RPMI7951 (cell line): ENCODE results near the gene FER. TPM values are rescaled to one million over a fixed set of nuclear protein-coding genes. Genes with fewer than 3 reads are reported as not detected.
A peak's percentile ranks its signal among the peaks of the same experiment; 100 is the strongest.
"Not testable (repeated sequence)": the region's sequence is repeated elsewhere in the genome, so short reads cannot be mapped to it uniquely, and the experiment has no call there.

ENCODE experiments used
- DNase-seq: peaks from one replicate; pipeline ENCODE4 v3.0.0-alpha.2; 2012; ENCODE audit warnings: low read depth
- total RNA-seq: library from RNA; depleted of rRNA; stranded (reverse); fragments of >200 nt; shearing (Covaris generic); gene quantifications from 2 replicates; pipeline ENCODE4 v1.2.3, GENCODE V29; 2014; rRNA removed

The FER gene
- 13.2 and 14.1 TPM in 2 replicates for total RNA-seq

DNA sequence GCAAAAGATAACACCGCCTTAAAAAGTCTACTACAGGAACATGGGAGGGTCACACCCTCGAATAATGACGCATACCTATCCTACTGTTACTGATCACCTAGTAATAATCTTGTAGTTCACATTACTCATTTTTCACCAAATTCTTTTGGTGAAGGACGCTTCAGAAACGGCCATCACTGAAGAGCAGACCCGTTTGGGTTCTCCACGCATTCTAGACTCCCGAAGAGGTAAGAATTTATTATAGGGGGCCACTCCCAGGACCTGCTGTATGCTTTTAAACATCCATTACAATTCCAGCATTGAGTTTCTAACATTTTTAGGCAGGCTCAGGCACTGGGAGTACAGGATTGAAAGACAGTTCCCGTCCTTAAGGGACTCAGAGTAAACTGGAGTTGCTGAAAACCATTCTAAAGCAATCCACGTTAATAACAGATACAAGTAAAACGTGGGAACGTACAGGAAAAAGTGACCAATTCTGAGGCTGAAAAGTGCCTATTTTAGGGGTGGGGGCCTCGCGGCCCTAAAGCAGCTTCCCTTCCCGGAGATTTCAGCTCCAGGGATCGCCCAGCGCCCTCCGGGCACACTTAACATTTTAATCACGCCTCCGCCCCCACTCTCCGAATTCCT lies at the start of gene FER:
Gene FER (plus strand): TSS at position 124 of the 627 bp plus-strand sequence. CDS start 50,286 bp downstream, outside the sequence.
- peak; percentile 77 for DNase-seq

DNA sequence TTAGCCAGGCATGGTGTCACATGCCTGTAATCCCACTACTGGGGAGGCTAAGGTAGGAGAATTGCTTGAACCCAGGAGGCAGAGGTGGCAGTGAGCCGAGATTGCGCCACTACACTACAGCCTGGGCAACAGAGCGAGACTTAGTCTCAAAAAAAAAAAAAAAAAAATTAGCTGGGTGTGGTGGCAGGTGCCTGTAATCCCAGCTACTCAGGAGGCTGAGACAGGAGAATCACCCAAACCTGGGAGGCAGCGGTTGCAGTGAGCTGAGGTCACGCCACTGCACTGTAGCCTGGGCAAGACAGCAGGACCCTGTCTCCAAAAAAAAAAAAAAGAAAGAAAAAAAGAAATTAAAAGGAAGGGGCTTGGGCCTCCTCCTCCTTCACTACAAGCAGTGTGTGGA lies 47.3 kb upstream of the FER start:
- DNase-seq, result not testable (repeated sequence)

DNA sequence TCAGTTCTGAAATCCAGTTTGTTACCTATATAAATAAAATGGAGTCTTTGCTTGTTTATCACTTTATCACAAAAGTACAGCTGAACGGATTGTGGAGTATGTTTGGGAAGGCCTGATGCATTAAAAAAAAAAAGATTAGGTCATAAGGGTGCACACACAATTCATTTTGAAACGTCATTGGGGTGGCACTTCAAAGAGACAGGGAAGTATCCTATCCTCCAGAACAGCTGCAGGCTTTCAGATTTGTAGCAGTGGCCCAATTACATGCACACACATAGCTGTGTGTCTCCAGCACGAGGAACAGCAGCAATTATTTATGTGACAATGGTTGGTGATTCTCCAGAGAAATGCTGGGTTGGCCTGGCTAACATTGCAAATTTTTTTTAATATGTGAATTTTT lies 46.8 kb upstream of the FER start:
- no peak for DNase-seq

DNA sequence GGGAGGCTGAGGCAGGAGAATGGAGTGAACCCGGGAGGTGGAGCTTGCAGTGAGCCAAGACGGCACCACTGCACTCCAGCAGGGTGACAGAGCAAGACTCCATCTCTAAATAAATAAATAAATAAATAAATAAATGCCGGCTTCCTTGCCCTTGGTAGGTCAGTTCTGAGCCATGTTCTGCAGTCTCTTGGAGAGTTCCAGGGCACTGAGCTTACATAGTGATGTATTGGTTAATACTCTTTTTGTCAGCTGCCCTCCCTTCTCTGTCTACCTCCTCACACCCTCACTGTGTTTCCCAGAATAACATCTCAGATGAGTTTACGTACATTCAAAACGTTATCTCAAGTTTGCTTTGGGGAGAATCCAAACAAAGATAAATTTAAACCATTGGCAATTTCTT lies 45.2 kb upstream of the FER start:
- DNase-seq, result no peak

DNA sequence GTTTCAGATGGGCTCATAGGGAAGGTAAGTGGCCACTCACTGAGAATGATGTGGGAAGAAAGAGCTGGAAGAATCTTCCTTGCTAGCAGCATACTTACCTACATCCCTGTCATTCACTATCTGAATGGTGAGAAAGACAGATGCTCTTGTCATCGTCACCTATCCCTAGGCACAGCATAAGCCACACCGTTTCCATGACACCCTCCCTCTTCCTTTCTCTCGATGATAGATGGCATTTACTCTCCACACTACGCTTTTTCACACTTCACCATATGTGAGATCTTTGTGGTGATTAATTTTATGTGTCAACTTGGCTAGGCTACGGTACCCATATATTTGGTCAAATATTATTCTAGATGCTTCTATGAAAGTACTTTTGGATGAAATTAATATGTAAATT lies 44.4 kb upstream of the FER start:
- no peak for DNase-seq

DNA sequence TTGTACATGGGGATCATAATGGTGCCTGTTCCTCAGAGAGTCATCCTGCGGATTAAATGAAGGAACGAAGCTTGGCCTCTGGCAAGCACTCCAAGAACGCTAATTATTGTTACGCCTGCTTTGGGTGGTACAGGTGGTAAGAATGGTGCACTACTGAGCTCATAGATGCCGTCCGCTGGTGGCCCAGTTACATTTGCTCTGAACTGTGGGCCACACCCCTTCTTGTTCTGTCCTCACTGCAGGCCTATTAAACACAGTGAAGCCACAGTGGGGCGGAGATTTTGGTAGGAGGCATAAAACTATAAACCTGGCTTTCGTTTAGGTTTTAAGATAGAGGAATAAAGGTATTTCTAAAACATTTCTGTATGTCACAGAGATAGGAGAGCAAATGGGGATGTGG lies 40.6 kb upstream of the FER start:
- no peak for DNase-seq

DNA sequence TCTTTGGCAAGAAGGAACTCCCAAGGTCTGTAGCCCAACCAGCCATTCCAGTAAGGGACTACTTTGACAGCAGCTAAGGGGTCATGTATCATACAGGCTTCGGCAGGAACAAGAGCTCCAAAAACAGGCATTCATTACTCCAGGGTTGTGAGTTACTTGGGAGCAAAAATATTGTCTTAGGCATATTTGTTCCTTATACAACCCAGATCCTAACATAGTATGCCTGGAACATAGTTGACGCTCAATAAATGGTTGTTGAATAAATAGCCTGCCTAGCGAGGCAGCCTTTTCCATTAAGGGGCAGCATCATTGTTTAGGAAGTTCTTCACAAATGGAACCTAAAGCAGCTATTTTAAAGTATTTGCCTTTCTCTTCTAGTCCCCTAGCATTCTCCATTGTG lies 35.8 kb upstream of the FER start:
- DNase-seq, result no peak

DNA sequence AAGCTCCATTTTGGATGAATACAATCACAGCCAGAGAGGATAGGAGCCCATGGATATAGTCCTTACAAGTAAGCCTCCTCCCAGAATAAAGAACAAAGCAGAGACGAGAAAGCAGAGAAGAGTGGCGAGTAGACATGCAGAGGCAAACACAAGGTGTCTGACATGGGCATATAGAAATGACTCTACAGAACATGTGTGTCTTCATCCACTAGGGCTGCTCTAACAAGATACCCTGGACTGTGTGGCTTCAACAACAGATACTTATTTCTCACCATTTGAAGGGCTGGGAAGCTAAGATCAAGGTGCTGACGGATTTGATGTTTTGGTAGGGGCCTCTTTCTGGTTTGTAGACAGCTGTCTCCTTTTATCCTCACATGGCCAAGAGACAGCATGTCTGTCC lies 32.3 kb upstream of the FER start:
- no peak for DNase-seq

DNA sequence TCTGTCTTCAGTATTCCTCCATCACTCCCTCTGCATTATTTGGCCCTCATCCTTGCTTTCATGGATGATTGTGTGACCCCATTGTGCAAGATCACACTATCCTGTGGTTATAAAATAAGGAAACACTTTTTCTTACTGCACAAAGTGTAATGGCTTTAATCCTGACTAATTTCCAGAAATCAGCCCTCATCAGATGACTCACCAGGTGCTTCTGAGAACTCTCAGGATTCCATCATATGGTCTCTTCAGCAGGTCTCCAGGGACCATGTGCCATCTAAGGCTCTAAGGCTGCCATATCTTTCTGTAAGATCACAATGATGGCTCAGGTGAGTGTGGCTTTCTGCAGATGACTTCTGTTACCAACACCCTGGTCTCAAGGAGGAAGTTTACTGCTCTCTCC lies 27.3 kb upstream of the FER start:
- DNase-seq, result no peak

DNA sequence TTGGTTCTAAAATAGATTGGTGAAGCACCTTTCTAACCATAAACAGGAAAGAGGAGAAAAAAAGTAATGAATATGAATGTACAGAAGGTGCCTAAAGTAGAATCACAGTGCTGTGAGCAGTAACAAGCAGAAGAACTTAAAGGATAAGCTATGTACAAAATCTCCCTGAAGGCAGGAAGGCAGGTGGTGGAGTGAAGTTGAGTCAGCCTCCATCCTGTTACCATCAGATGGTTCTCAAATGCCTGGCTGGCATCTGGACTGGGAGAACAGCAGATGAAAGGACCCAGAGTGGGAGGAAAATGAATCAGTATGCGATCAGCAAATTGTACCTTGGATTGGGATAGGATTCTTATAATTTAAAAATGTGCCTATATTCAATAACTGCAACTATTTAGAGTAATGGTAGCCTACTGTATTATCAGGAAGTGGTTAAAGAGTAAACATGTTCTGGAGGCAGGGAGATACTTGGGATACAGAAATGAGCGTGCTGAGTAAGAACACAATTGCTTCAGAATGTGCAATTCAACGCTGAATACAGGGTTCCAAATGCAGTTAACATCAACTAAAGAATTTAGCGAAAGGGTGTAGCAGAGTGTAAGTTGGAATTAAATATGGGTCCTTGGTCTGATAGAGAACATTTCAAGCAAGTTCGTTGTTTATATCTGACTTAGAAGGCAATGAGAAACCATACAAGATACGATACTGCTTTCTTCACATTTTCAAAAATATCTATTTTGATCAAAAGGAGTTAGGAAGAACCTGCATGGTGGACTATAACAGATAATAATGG lies 21.1 kb upstream of the FER start:
- DNase-seq, result peak; percentile 50

DNA sequence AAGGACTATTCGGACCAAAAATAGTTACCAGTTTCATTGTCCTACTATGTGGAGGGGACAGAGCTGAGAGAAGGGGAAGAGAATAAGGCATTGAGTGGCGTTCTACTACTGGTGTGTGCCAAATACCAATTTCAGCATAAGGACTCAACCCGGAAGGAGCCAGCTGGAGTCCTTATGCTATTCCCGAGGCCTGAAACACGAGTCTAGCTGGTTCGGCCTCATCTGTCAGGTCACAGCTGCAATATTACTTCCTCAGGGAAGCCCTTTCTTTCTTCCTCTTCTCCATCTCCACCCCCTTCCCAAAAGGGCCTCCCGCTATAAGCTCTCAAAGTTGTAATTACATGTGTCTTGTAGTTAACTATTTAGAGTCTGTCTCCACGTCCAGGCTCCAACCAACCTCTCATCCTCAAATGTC lies 20.5 kb upstream of the FER start:
- peak; percentile 37 for DNase-seq

DNA sequence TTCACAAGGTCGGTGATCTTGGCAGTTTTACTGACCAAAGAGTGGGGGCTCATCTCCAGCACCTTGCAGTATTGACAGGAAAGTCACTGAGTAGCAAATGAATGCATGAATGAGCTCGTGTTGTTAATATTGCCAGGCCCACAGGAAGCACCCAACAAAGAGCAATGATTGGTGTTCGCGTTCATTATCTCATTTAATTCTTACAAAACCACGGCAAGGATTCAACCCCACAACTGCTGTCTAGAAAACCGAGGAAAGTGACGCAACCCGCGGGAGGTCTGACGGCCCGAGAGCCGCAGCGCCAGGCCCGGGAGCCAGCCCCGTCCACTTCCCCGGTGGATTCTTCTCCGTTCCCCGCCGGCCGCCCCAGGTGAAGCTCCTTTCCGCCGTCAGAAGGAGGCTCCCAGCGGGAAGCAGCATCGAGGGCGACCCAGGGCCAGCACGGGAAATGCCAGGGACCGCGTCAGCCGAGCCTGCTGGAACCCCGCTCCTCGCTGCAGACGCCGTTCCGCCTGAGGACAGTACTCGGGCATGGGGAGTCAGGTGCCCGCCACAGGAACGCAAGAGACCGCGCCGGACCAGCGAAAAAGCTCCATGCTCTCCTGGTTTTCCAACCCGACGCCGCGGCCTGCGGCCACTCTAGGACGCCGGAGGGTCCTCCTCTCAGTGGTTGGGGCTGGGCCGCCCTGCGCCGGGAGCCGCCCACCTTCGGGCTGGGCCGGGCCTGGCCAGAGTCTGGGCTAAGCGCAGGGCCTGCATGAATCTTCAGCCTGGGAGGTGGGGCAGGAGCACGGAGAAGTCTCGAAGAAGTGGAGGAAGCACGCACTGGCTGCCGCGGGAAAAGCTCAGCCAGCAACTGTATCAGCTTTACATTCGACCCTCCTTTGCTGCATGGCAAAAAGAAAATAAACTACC lies 19.8 kb upstream of the FER start:
- DNase-seq, result peak; percentile 88

DNA sequence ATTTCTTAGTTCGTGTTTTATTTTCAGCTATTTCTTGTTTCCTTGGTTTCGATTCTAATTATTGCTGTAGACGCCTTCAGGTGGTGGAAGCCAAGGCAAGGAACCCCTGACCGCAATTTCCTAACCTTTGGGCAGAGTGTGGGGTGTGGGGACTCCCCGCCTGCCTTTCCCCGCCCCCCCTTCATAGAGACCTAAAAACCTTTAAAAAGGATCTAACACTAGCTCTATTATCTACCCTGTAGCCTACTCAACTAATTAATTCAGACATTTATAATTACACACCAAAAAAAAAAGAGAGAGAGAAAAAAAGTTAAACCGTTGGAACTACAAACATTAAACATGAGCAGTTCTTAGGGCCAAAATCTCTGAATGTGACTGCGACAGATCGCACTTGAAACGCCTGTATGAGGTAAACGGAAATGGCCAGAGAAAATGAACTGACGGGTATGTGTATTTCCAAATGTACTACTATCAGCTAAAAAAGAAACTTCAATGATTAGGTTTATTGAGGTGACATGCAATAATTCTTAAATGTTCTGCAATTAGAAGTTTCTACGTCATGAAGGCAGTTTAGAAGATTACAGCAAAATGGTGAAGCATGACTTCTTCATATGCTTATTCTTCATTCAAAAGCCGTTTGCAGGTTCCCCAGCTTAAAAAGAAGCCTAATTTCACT lies 19.0 kb upstream of the FER start:
- peak; percentile 20 for DNase-seq

DNA sequence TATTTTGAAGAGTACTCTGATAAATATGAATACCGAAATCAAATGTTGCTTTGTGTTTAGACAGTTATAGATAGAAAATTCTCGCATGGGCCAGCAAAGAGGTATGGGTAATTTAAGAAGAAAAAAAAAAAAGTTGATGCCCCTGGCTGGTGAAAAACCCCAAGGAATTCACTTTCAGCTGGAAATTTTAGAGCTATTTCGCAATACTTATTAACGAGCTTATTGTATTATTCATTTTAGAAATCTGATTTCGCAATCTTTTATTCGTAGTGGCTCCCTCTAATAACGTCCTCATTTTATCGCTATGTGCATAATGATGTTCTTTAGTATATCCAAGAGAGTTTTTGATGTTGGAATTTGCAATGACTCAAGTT lies 18.5 kb upstream of the FER start:
- DNase-seq, result no peak

DNA sequence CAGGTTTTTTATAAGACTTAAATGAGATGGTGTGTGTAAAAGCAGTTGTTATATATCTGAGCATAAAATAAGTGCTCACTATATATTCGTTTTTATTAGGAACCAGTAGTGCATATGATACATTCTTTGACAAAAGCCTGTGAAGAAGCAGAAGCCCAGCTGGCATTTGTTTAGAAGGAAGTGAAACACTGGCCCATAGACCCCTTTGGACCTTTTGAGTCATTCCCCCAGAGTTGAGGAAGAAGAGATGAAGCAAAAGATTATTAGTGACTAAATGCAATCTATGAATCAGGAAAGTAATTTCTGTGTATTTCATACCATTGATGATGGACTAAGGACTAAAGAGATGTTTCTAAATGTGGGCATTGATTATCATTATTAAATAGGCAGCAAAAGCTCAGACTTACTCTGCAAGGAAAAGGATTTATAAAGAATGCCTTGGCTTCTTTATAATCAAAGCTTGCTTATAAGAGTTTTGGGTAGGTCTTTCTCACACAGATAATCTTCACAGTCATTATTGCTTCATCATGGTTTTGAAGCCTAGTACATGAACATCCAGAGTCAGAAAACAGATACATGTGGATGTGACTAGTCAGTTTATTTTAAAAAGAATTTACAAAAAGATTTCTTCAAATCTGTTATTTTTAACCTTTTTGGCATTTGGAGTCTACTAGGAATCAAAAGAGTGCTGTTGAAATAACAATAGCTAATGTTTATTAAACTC lies 16.9 kb upstream of the FER start:
- DNase-seq, result no peak

DNA sequence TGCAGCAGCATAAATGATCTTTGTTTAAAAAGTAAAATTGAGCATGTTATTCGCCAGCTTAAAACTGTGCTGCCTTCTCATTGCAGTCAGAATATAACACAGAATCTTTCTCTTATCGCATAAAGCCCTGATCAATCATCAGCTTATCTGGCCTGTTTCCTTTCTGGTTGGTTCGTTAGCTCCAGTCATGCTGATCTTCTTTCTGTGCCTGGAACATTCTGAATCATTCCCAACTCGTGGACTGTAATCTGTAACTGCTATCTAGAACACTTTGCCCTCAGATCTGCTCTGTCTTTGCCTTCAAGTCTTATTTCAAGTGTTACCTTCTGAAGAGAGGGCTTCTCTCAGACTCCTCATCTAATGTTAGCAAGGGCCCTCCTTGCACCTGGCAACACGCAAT lies 11.9 kb upstream of the FER start:
- no peak for DNase-seq

DNA sequence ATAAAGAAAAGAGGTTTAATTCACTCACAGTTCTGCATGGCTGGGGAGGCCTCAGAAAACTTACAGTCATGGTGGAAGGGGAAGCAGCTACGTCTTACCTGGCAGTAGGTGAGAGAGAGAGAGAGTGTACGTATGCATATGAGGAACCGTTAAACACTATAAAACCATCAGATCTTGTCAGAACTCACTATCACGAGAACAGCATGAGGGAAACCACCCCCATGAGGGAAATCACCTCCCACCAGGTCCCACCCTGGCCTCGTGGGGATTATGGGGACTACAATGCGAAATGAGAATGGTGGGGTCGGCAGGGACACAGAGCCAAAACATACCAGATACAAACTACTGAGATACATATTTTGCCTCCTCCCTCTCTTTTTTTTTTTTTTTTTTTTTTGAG lies 10.8 kb upstream of the FER start:
- no peak for DNase-seq

DNA sequence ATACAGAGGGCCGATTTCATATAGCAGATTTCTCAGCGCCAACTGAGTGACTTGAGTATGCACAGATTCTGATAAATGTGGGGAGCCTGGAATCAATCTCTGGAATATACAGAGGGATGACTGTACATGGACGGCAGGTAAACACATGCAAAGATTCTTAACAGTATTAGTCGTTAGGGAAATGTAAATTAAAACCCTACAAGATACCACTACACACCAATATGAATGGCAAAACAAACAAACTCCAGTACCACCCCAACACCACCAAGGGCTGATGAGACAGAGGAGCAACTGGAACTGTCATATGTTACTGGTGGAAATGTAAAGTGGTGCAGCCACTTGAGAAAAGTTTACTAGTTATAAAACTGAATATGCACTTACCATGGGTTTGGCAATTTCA lies 8.3 kb upstream of the FER start:
- DNase-seq, result no peak

DNA sequence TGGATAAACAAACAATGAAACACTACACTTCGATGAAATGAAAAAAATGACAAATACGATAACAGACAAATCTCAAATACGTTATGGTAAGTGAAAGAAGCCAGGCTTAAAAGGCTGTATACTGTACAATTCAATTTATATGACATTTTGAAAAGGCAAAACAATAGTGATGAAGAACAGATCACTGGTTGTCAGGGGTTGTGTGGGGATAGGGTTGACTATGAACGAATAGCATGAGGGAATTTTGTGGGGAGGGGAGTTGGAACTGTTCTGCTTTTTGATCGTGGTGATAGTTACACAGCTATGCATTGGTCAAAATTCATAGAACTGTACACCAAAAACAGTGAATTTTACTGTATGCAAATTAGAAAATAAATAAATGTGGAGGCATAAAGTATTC lies 7.8 kb upstream of the FER start:
- DNase-seq, result no peak

DNA sequence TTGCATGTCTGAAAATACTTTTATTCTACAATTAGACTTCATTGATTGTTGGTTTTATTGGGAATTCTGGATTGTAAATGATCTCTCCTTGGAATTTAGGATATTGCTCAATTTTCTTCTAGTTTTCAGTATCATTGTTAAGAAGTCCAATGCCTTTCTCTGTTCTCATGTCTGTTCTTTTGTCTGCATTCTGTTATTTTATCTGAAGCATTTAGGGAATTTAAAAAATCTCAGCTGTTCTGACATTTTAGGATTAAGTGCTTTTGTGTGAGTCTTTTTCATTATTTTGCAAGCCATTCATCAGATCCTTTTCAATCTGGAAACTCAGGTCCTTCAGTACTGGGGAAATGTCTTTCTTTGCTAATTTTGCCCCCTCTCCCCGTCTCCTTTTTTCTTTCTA lies 4.4 kb upstream of the FER start:
- no peak for DNase-seq

DNA sequence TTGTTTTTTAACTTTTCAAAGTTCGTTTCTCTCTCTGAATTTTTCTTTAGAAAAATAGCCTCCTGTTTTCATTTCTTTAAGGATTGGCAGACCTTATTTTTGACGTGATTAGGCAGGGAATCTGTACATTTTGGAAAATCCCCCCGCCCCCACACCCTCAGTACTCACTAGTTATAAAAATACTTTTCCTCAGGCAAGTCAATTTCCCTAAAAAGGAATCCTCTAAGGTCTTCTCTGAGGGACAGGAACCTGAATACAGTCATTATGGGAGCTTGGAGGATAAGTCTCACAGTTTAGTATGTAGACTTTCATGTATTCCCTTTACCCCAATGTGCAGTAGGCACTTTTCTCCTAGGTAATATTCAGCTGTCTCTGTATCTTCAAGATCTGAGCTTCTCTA lies 3.9 kb upstream of the FER start:
- DNase-seq, result no peak
